Measurements from ENCODE around the gene PCBD2. TPM values are rescaled to one million over a fixed set of nuclear protein-coding genes. Genes with fewer than 3 reads are reported as not detected.

Gene PCBD2
- total RNA-seq, 1 experiment from 2014 or later, result 17.6 TPM

- no peak overlapping the region for H3K27ac ChIP-seq
- H3K79me2 ChIP-seq (ENCODE audit: low read depth), result no peaks in the 10 kb centered on the region
- H3K4me1 ChIP-seq (replicated peaks; ENCODE audit: insufficient read depth), result peaks cover 8% of the 10 kb centered on the region
- peaks cover 9% of the 10 kb centered on the region; the same call in 1 of the 2 replicates for H3F3A ChIP-seq (ENCODE audit: insufficient read depth, low read depth)
- H3K9me3 ChIP-seq (ENCODE audit: insufficient read depth, low read depth), result peaks cover 9% of the 10 kb centered on the region; the same call in 1 of the 2 replicates
- ChIA-PET CTCF (no interaction called here), POLR2A (ENCODE audit: unreplicated experiment) (no interaction called here)
- no peaks in the 10 kb centered on the region for H3K36me3 ChIP-seq (ENCODE audit: low read depth)
- BruUV-seq (replicated peaks), result no TSS peak
- DNase-seq, result no peak
- H3K9me2 ChIP-seq (ENCODE audit: insufficient read depth), result no peaks in the 10 kb centered on the region
- intact Hi-C loops (cut with micrococcal nuclease; ENCODE audit: unreplicated experiment), result no loop called here
- TF ChIP-seq EZH2 (IDR thresholded peaks at IDR 0.05; ENCODE audit: low read depth) (no peak), CTCF (conservative IDR thresholded peaks at IDR 0.05) (no peak)
- no peaks in the 10 kb centered on the region for H3K27me3 ChIP-seq (ENCODE audit: insufficient read depth, low read depth)
- no peak overlapping the region for H3K4me3 ChIP-seq
- no peak overlapping the region for H3K4me2 ChIP-seq
- no peak overlapping the region for H2AFZ ChIP-seq
- no peaks in the 10 kb centered on the region for H4K20me1 ChIP-seq (ENCODE audit: insufficient read depth)
Measured at GRCh38 chr5:134976841-134977240, 71.9 kb downstream of the PCBD2 start.

GRCh38 chr5:134979416-134979815, 74.5 kb downstream of the PCBD2 start:
- Histone ChIP-seq H3K79me2 (ENCODE audit: low read depth) (no peaks in the 10 kb centered on the region), H4K20me1 (ENCODE audit: insufficient read depth) (no peaks in the 10 kb centered on the region), H3K9me2 (ENCODE audit: insufficient read depth) (no peaks in the 10 kb centered on the region), H3K9me3 (ENCODE audit: insufficient read depth, low read depth) (peaks cover 21% of the 10 kb centered on the region), H3K27me3 (ENCODE audit: insufficient read depth, low read depth) (no peaks in the 10 kb centered on the region), H3K4me1 (replicated peaks; ENCODE audit: insufficient read depth) (peaks cover 8% of the 10 kb centered on the region), H2AFZ (no peak overlapping the region), H3K4me3 (no peak overlapping the region), H3K27ac (no peak overlapping the region), H3K36me3 (ENCODE audit: low read depth) (no peaks in the 10 kb centered on the region), H3F3A (ENCODE audit: insufficient read depth, low read depth) (peaks cover 9% of the 10 kb centered on the region; the same call in 1 of the 2 replicates), H3K4me2 (no peak overlapping the region)
- no peak for TF ChIP-seq CTCF (conservative IDR thresholded peaks at IDR 0.05)
- no peak for TF ChIP-seq EZH2 (IDR thresholded peaks at IDR 0.05; ENCODE audit: low read depth)
- CTCF ChIA-PET, result interaction anchor here (0.6 kb wide), 1 partner anchor 726 kb away, joined by 4 read pairs; no protein-coding TSS in a partner anchor
- no TSS peak for BruUV-seq (replicated peaks)
- POLR2A ChIA-PET (ENCODE audit: unreplicated experiment), result no interaction called here
- intact Hi-C loops (cut with micrococcal nuclease; ENCODE audit: unreplicated experiment), result no loop called here
- DNase-seq, result no peak

- Histone ChIP-seq H3K9me3 (ENCODE audit: insufficient read depth, low read depth) (peaks cover 15% of the 10 kb centered on the region), H3K36me3 (ENCODE audit: low read depth) (no peaks in the 10 kb centered on the region), H4K20me1 (ENCODE audit: insufficient read depth) (no peaks in the 10 kb centered on the region), H3F3A (ENCODE audit: insufficient read depth, low read depth) (no peaks in the 10 kb centered on the region), H3K79me2 (ENCODE audit: low read depth) (no peaks in the 10 kb centered on the region), H3K4me1 (replicated peaks; ENCODE audit: insufficient read depth) (no peaks in the 10 kb centered on the region), H3K27ac (no peak overlapping the region), H3K4me3 (no peak overlapping the region), H3K27me3 (ENCODE audit: insufficient read depth, low read depth) (no peaks in the 10 kb centered on the region), H3K9me2 (ENCODE audit: insufficient read depth) (no peaks in the 10 kb centered on the region), H3K4me2 (no peak overlapping the region), H2AFZ (no peak overlapping the region)
- DNase-seq, result no peak
- TF ChIP-seq EZH2 (IDR thresholded peaks at IDR 0.05; ENCODE audit: low read depth), result no peak
- TF ChIP-seq CTCF (conservative IDR thresholded peaks at IDR 0.05), result no peak
- ChIA-PET POLR2A (ENCODE audit: unreplicated experiment) (no interaction called here), CTCF (no interaction called here)
- BruUV-seq (replicated peaks), result no TSS peak
- intact Hi-C loops (cut with micrococcal nuclease; ENCODE audit: unreplicated experiment), result no loop called here
Measured at GRCh38 chr5:134982230-134982629, 77.3 kb downstream of the PCBD2 start.

All from PC-9 (cell line).